ENCODE data around the gene ADAMTS12. TPM values are rescaled to one million over a fixed set of nuclear protein-coding genes. Genes with fewer than 3 reads are reported as not detected.

ADAMTS12 gene
- total and polyA plus RNA-seq, 2 experiments from 2014 or later: 7.8 to 11.5 TPM

GRCh38 chr5:33789567-33789957 is 102.2 kb downstream of the ADAMTS12 start:
- peak overlapping the region; percentile 49 for H3K4me2 ChIP-seq (ENCODE audit: unreplicated experiment)
- in situ Hi-C loops (cut with MboI): no loop called here

GRCh38 chr5:33788922-33789566 is 102.7 kb downstream of the ADAMTS12 start:
- 23 to 27% methylated on average over 4 of the region's 4 CpGs for WGBS, 2 experiments (ENCODE audit: low coverage in 1 of 2, low lambda C conversion rate in 2 of 2, missing lambda C conversion rate in 2 of 2)
- H3K27me3 ChIP-seq (replicated peaks; ENCODE audit: insufficient read depth): no peaks in the 10 kb centered on the region
- DNase-seq: peak; percentile 99
- H3K9me2 ChIP-seq (ENCODE audit: insufficient read depth): no peaks in the 10 kb centered on the region
- H3K4me2 ChIP-seq (ENCODE audit: unreplicated experiment): peak overlapping the region; percentile 49
- no peaks in the 10 kb centered on the region for H3K36me3 ChIP-seq (ENCODE audit: low read depth)
- no peak for TF ChIP-seq EZH2phosphoT487 (IDR thresholded peaks at IDR 0.05; ENCODE audit: insufficient read depth, low read depth)
- TF ChIP-seq EZH2 (IDR thresholded peaks at IDR 0.05; ENCODE audit: insufficient read depth, poor library complexity, severe bottlenecking): no peak
- H2AFZ ChIP-seq: 0 out of 2 replicates have a peak overlapping the region, but pooled peaks have one; percentile 15
- H4K20me1 ChIP-seq (ENCODE audit: insufficient read depth): no peaks in the 10 kb centered on the region
- H3K9ac ChIP-seq: peak overlapping the region; percentile 58; the same call in 1 of the 2 replicates
- no peaks in the 10 kb centered on the region for H3K9me3 ChIP-seq (ENCODE audit: low read depth)
- H3K27ac ChIP-seq: peak overlapping the region; percentile 85
- H3F3A ChIP-seq (ENCODE audit: insufficient read depth): peaks cover 9% of the 10 kb centered on the region
- in situ Hi-C loops (cut with MboI): no loop called here
- H3K4me1 ChIP-seq (ENCODE audit: insufficient read depth): peaks cover 18% of the 10 kb centered on the region
- peaks cover 36% of the 10 kb centered on the region; the same call in 1 of the 2 replicates for H3K79me2 ChIP-seq (ENCODE audit: insufficient read depth)
- 0 out of 2 replicates have a peak overlapping the region, but pooled peaks have one; percentile 2 for H3K4me3 ChIP-seq

More at GRCh38 chr5:33789567-33789957, 102.2 kb downstream of the ADAMTS12 start:
- Histone ChIP-seq H3K79me2 (ENCODE audit: insufficient read depth) (peaks cover 32% of the 10 kb centered on the region; the same call in 1 of the 2 replicates), H3F3A (ENCODE audit: insufficient read depth) (peaks cover 9% of the 10 kb centered on the region), H3K9me3 (ENCODE audit: low read depth) (no peaks in the 10 kb centered on the region), H3K36me3 (ENCODE audit: low read depth) (no peaks in the 10 kb centered on the region), H3K9ac (peak overlapping the region; percentile 58; the same call in 1 of the 2 replicates), H3K27me3 (replicated peaks; ENCODE audit: insufficient read depth) (no peaks in the 10 kb centered on the region), H2AFZ (0 out of 2 replicates have a peak overlapping the region, but pooled peaks have one; percentile 15), H3K9me2 (ENCODE audit: insufficient read depth) (no peaks in the 10 kb centered on the region), H3K4me1 (ENCODE audit: insufficient read depth) (peaks cover 23% of the 10 kb centered on the region), H4K20me1 (ENCODE audit: insufficient read depth) (no peaks in the 10 kb centered on the region), H3K4me3 (no peak overlapping the region), H3K27ac (peak overlapping the region; percentile 85)
- WGBS, 2 experiments (ENCODE audit: low coverage in 1 of 2, low lambda C conversion rate in 2 of 2, missing lambda C conversion rate in 2 of 2): 65 to 67% methylated on average over 5 of the region's 5 CpGs
- no peak for TF ChIP-seq EZH2 (IDR thresholded peaks at IDR 0.05; ENCODE audit: insufficient read depth, poor library complexity, severe bottlenecking)
- no peak for TF ChIP-seq EZH2phosphoT487 (IDR thresholded peaks at IDR 0.05; ENCODE audit: insufficient read depth, low read depth)
- DNase-seq: no peak

- H3K9ac ChIP-seq: no peak overlapping the region
- no peak for DNase-seq
- no peak for TF ChIP-seq EZH2phosphoT487 (IDR thresholded peaks at IDR 0.05; ENCODE audit: insufficient read depth, low read depth)
- TF ChIP-seq EZH2 (IDR thresholded peaks at IDR 0.05; ENCODE audit: insufficient read depth, poor library complexity, severe bottlenecking): no peak
- peaks cover 25% of the 10 kb centered on the region for H3K4me1 ChIP-seq (ENCODE audit: insufficient read depth)
- 95 to 97% methylated on average over 1 of the region's 1 CpG for WGBS, 2 experiments (ENCODE audit: low coverage in 1 of 2, low lambda C conversion rate in 2 of 2, missing lambda C conversion rate in 2 of 2)
- no peaks in the 10 kb centered on the region for H3K27me3 ChIP-seq (replicated peaks; ENCODE audit: insufficient read depth)
- H2AFZ ChIP-seq: no peak overlapping the region
- no peaks in the 10 kb centered on the region for H3K9me3 ChIP-seq (ENCODE audit: low read depth)
- no peak overlapping the region for H3K4me3 ChIP-seq
- peaks cover 33% of the 10 kb centered on the region; the same call in 1 of the 2 replicates for H3K79me2 ChIP-seq (ENCODE audit: insufficient read depth)
- H3K36me3 ChIP-seq (ENCODE audit: low read depth): no peaks in the 10 kb centered on the region
- no peak overlapping the region for H3K27ac ChIP-seq
- H4K20me1 ChIP-seq (ENCODE audit: insufficient read depth): no peaks in the 10 kb centered on the region
- H3K4me2 ChIP-seq (ENCODE audit: unreplicated experiment): no peak overlapping the region
- peaks cover 9% of the 10 kb centered on the region for H3F3A ChIP-seq (ENCODE audit: insufficient read depth)
- in situ Hi-C loops (cut with MboI): no loop called here
- H3K9me2 ChIP-seq (ENCODE audit: insufficient read depth): no peaks in the 10 kb centered on the region
Observed at GRCh38 chr5:33785571-33785970, 106.2 kb downstream of the ADAMTS12 start.

GRCh38 chr5:33781286-33781685 is 110.5 kb downstream of the ADAMTS12 start:
- Histone ChIP-seq H3K79me2 (ENCODE audit: insufficient read depth) (peaks cover 33% of the 10 kb centered on the region; the same call in 1 of the 2 replicates), H3K9me2 (ENCODE audit: insufficient read depth) (no peaks in the 10 kb centered on the region), H3K36me3 (ENCODE audit: low read depth) (no peaks in the 10 kb centered on the region), H3K4me3 (no peak overlapping the region), H3F3A (ENCODE audit: insufficient read depth) (no peaks in the 10 kb centered on the region), H4K20me1 (ENCODE audit: insufficient read depth) (no peaks in the 10 kb centered on the region), H3K4me1 (ENCODE audit: insufficient read depth) (peaks cover 9% of the 10 kb centered on the region), H3K9ac (no peak overlapping the region), H3K9me3 (ENCODE audit: low read depth) (no peaks in the 10 kb centered on the region), H3K27ac (no peak overlapping the region), H3K4me2 (ENCODE audit: unreplicated experiment) (no peak overlapping the region), H3K27me3 (replicated peaks; ENCODE audit: insufficient read depth) (no peaks in the 10 kb centered on the region), H2AFZ (no peak overlapping the region)
- DNase-seq: peak; percentile 79
- in situ Hi-C loops (cut with MboI): no loop called here
- TF ChIP-seq EZH2 (IDR thresholded peaks at IDR 0.05; ENCODE audit: insufficient read depth, poor library complexity, severe bottlenecking) (no peak), EZH2phosphoT487 (IDR thresholded peaks at IDR 0.05; ENCODE audit: insufficient read depth, low read depth) (no peak)

All from GM23248 (cell line).